ENCODE results near the gene DCAF8L2. TPM values are rescaled to one million over a fixed set of nuclear protein-coding genes. Genes with fewer than 3 reads are reported as not detected.

Gene DCAF8L2
- total and polyA plus RNA-seq, 9 of the 15 experiments (the other 6 are each of a cell fraction or from before 2014, with no cell fraction given), result not detected

- Histone ChIP-seq H3K27ac (ENCODE audit: extremely low read depth, low read depth, low read length) (no peak overlapping the region), H3K79me2 (ENCODE audit: control insufficient read depth, insufficient read depth, low read length) (no peaks in the 10 kb centered on the region), H3K4me2 (ENCODE audit: insufficient read depth, low read length) (no peak overlapping the region), H3K9me1 (ENCODE audit: control insufficient read depth, insufficient read depth, low read length) (no peaks in the 10 kb centered on the region), H3K27me3 (ENCODE audit: control insufficient read depth in 2 of 2, insufficient read depth in 2 of 2, low read length in 2 of 2) (no peaks in the 10 kb centered on the region), H2AFZ (ENCODE audit: low read depth, low read length) (no peak overlapping the region), H4K20me1 (replicated peaks; ENCODE audit: control insufficient read depth, insufficient read depth, low read length) (no peaks in the 10 kb centered on the region), H3K4me1 (replicated peaks in 1 of 2; ENCODE audit: control insufficient read depth in 2 of 2, insufficient read depth in 2 of 2, low read length in 2 of 2) (no peaks in the 10 kb centered on the region), H3K4me3 (no peak overlapping the region), H3K36me3 (ENCODE audit: control insufficient read depth, insufficient read depth, low read length) (no peaks in the 10 kb centered on the region), H3K9me3 (replicated peaks; ENCODE audit: control insufficient read depth, insufficient read depth, low read depth, low read length) (no peaks in the 10 kb centered on the region), H3K9ac (ENCODE audit: insufficient read depth in 1 of 2, low read depth in 2 of 2, low read length in 2 of 2) (no peak overlapping the region)
- in situ Hi-C loops (cut with MboI) (no loop called here), intact Hi-C loops (cut with micrococcal nuclease) (no loop called here)
- ATAC-seq, result no peak
- POLR2A ChIA-PET, result no interaction called here
- BruUV-seq (replicated peaks), result no TSS peak
- no peak for FAIRE-seq
- no peak for DNase-seq (ENCODE audit: extremely low read depth in 1 of 4, low spot score in 3 of 4)
- WGBS (ENCODE audit: insufficient coverage, low coverage, missing lambda C conversion rate), result 0% methylated on average over 2 of the region's 2 CpGs
- CTCF ChIA-PET (ENCODE audit: low intra/inter-chr PET ratio), result no interaction called here
- peak; percentile 7; the same call in 1 of the 2 replicates for TF ChIP-seq C11orf30 (IDR thresholded peaks at IDR 0.05; ENCODE audit: low read depth)
- TF ChIP-seq MAFK (IDR thresholded peaks at IDR 0.05; ENCODE audit: low read length), result peak; percentile 50; the same call in 1 of the 2 replicates
- no peak for TF ChIP-seq SIRT6 (IDR thresholded peaks at IDR 0.05; ENCODE audit: low read depth, low read length)
- peak; percentile 57 for TF ChIP-seq ZNF316 (IDR thresholded peaks at IDR 0.05)
Measured at GRCh38 chrX:27671234-27671633, 81.1 kb downstream of the DCAF8L2 start.

- no peak overlapping the region for H3K9ac ChIP-seq (ENCODE audit: insufficient read depth in 1 of 2, low read depth in 2 of 2, low read length in 2 of 2)
- in situ Hi-C loops (cut with MboI), result no loop called here
- TF ChIP-seq NCOR1 (IDR thresholded peaks at IDR 0.05) (no peak), NR0B1 (IDR thresholded peaks at IDR 0.05; ENCODE audit: partially characterized antibody) (no peak), E2F8 (IDR thresholded peaks at IDR 0.05; ENCODE audit: low read depth, partially characterized antibody) (no peak), KDM2B (CRISPR knock-in tag; IDR thresholded peaks at IDR 0.05) (no peak), MTA2 (IDR thresholded peaks at IDR 0.05; ENCODE audit: low read depth) (no peak), SFPQ (IDR thresholded peaks at IDR 0.05; ENCODE audit: low read depth, low read length) (no peak)
Measured at GRCh38 chrX:27674491-27674890, 84.3 kb downstream of the DCAF8L2 start.

More at GRCh38 chrX:27674491-27674890, 84.3 kb downstream of the DCAF8L2 start:
- WGBS (ENCODE audit: insufficient coverage, low coverage, missing lambda C conversion rate), result 0% methylated on average over 4 of the region's 4 CpGs
- Histone ChIP-seq H3K36me3 (ENCODE audit: control insufficient read depth, insufficient read depth, low read length) (no peaks in the 10 kb centered on the region), H3K4me3 (no peak overlapping the region), H3K9me3 (replicated peaks; ENCODE audit: control insufficient read depth, insufficient read depth, low read depth, low read length) (no peaks in the 10 kb centered on the region), H3K4me2 (ENCODE audit: insufficient read depth, low read length) (no peak overlapping the region), H2AFZ (ENCODE audit: low read depth, low read length) (no peak overlapping the region), H4K20me1 (replicated peaks; ENCODE audit: control insufficient read depth, insufficient read depth, low read length) (no peaks in the 10 kb centered on the region), H3K27ac (ENCODE audit: extremely low read depth, low read depth, low read length) (no peak overlapping the region), H3K9me1 (ENCODE audit: control insufficient read depth, insufficient read depth, low read length) (no peaks in the 10 kb centered on the region), H3K4me1 (replicated peaks in 1 of 2; ENCODE audit: control insufficient read depth in 2 of 2, insufficient read depth in 2 of 2, low read length in 2 of 2) (no peaks in the 10 kb centered on the region), H3K79me2 (ENCODE audit: control insufficient read depth, insufficient read depth, low read length) (no peaks in the 10 kb centered on the region), H3K27me3 (ENCODE audit: control insufficient read depth in 2 of 2, insufficient read depth in 2 of 2, low read length in 2 of 2) (no peaks in the 10 kb centered on the region)
- ATAC-seq, result no peak
- ChIA-PET POLR2A (no interaction called here), CTCF (ENCODE audit: low intra/inter-chr PET ratio) (no interaction called here)
- no peak for FAIRE-seq
- intact Hi-C loops (cut with micrococcal nuclease), result no loop called here
- no TSS peak for BruUV-seq (replicated peaks)
- DNase-seq (ENCODE audit: extremely low read depth in 1 of 4, low spot score in 3 of 4), result no peak

Data from K562 (cell line).